LNCaP clone FGC (cell line): ENCODE measurements around the gene FNDC3B.

ENCODE experiments used
- DNase-seq: peaks from one replicate; pipeline ENCODE4 v3.0.0-alpha.2; 2011; ENCODE audit warnings: low read depth
- H3K4me3 ChIP-seq: 2 replicates; pipeline ENCODE4 v1.5.1; 2011; ENCODE audit warnings: mild to moderate bottlenecking, low read depth, low read length, control low read depth
- CTCF ChIP-seq: IDR thresholded peaks from 2 replicates; pipeline ENCODE4 v1.5.1; 2012; ENCODE audit warnings: mild to moderate bottlenecking; ENCODE audit not compliant: control insufficient read depth, insufficient read depth; ENCODE audit errors: extremely low read depth

FNDC3B gene

DNA sequence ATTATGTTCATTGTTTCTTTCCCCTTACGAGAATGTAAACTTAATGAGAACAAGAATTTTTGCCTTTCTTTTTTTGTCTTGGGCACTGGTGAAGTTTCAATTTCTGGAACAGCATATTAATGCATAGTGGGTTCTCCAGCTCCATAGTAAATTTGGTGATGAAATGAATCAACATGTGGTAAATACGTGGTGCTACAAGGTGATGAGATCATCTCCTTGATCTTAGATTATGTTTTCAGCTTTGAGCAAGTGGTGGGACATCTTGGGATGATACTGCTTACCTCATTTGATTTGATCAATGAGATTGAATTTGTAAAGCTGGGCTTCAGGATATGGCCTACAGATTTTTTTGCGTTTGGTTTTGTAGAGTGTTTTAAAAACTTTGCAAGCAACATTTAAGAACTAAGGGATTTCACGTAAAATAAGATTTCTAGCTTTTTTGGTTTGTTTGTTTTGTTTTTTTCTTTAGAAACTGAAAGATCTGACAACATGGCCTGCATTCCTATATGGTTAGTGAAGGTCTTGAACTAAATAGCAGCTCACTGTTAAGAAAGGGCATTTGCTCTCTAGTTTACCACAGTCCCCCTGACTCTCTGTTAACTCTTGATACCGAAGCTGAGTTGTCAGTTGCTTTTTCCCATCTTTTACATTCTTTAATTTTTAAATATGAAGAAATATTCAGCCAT is 45.6 kb downstream of the FNDC3B start:
- DNase-seq: no peak

GRCh38 chr3:172085557-172085895 is 46.1 kb downstream of the FNDC3B start:
- no peak overlapping the region for H3K4me3 ChIP-seq
- no peak for TF ChIP-seq CTCF
- DNase-seq: no peak

More for the DNA sequence above, 45.6 kb downstream of the FNDC3B start:
- TF ChIP-seq CTCF: no peak
- no peak overlapping the region for H3K4me3 ChIP-seq

DNA sequence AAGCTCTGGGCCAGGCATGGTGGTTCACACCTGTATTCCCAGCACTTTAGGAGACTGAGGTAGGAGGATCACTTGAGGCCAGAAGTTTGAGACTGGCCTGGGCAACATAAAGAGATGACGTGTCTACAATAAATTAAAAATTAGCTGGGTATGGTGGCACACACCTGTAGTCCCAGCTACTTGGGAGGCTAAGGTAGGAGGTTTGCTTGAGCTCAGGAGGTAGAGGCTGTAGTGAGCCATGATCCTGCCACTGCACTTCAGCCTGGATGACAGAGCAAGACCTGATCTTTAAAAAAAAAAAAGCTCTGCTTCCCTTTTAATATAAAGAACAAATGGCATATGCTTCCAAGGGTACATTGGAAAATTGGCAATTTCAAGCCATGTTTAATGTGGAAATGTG is 46.7 kb downstream of the FNDC3B start:
- TF ChIP-seq CTCF: no peak
- DNase-seq: no peak
- H3K4me3 ChIP-seq: no peak overlapping the region

DNA sequence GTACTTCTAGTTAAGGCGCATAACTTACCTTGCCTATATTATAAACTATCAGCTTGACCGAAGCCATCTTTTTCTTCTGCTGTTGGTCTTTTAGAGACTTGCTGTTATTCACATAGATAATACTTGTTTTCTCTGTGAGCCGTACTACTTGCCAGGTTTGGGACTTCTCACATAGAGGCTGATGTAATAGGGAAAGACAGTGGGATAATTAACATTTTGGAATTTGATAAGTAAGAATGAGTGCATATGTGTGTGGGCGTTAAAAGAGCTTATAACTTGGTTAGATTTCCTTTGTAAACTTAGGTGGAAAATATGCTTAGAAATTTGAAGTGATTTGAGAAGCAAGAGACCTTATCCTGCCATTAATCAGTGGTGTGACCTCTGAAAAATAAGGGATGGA is 47.8 kb downstream of the FNDC3B start:
- TF ChIP-seq CTCF: no peak
- DNase-seq: no peak
- H3K4me3 ChIP-seq: no peak overlapping the region

GRCh38 chr3:172087602-172088580 is 48.5 kb downstream of the FNDC3B start:
- TF ChIP-seq CTCF: no peak
- no peak for DNase-seq
- no peak overlapping the region for H3K4me3 ChIP-seq

- H3K4me3 ChIP-seq: no peak overlapping the region
- TF ChIP-seq CTCF: no peak
- no peak for DNase-seq
Observed at GRCh38 chr3:172089250-172089649, 49.9 kb downstream of the FNDC3B start.
